Memory B cell (primary cell): ENCODE data around the gene FANCG.

Experiments
- ATAC-seq: fragments of 150-1000 bp; cut with Tn5 transposase; 2 replicates; pipeline ENCODE4 v1.10.0; 2021; ENCODE audit warnings: low read depth, mild to moderate bottlenecking, moderate library complexity
- DNase-seq, 2 donors: peaks; one replicate each; pipeline ENCODE4 v3.0.0; 2022; ENCODE audit warnings: low spot score in 2 of 2
- H3K27ac Mint-ChIP-seq: one replicate; pipeline ENCODE4 v1.8.0; 2022; ENCODE audit warnings: mild to moderate bottlenecking, moderate library complexity, mixed read lengths
- H3K27me3 Mint-ChIP-seq: one replicate; pipeline ENCODE4 v1.8.0; 2022; ENCODE audit warnings: mixed read lengths
- H3K36me3 Mint-ChIP-seq: one replicate; pipeline ENCODE4 v1.8.0; 2022; ENCODE audit warnings: mild to moderate bottlenecking, mixed read lengths
- H3K4me1 Mint-ChIP-seq: one replicate; pipeline ENCODE4 v1.8.0; 2022; ENCODE audit warnings: mixed read lengths
- H3K4me3 Mint-ChIP-seq: one replicate; pipeline ENCODE4 v1.8.0; 2022; ENCODE audit warnings: mild to moderate bottlenecking, moderate library complexity, mixed read lengths
- H3K9me3 Mint-ChIP-seq: one replicate; pipeline ENCODE4 v1.8.0; 2022; ENCODE audit warnings: mixed read lengths

The FANCG gene

GRCh38 chr9:35060548-35061207, 19.1 kb downstream of the FANCG start:
- Mint-ChIP-seq H3K27ac (no peak overlapping the region), H3K4me3 (no peak overlapping the region), H3K9me3 (no peaks in the 10 kb centered on the region), H3K27me3 (no peaks in the 10 kb centered on the region), H3K36me3 (peaks cover 57% of the 10 kb centered on the region), H3K4me1 (no peaks in the 10 kb centered on the region)
- no peak for ATAC-seq
- DNase-seq = no peak

GRCh38 chr9:35059438-35059837, 20.3 kb downstream of the FANCG start:
- H3K27me3 Mint-ChIP-seq = no peaks in the 10 kb centered on the region
- H3K4me1 Mint-ChIP-seq = no peaks in the 10 kb centered on the region
- peaks cover 57% of the 10 kb centered on the region for H3K36me3 Mint-ChIP-seq
- H3K4me3 Mint-ChIP-seq = no peak overlapping the region
- no peak overlapping the region for H3K27ac Mint-ChIP-seq
- ATAC-seq (no peak), DNase-seq (no peak)
- H3K9me3 Mint-ChIP-seq = no peaks in the 10 kb centered on the region

- Mint-ChIP-seq H3K27ac (no peak overlapping the region), H3K36me3 (peaks cover 48% of the 10 kb centered on the region), H3K4me3 (no peak overlapping the region), H3K4me1 (peaks cover 2% of the 10 kb centered on the region), H3K27me3 (no peaks in the 10 kb centered on the region), H3K9me3 (no peaks in the 10 kb centered on the region)
- no peak for ATAC-seq
- DNase-seq = no peak
Observed at GRCh38 chr9:35057271-35057620, 22.5 kb downstream of the FANCG start.

GRCh38 chr9:35056571-35057270, 23.0 kb downstream of the FANCG start:
- peak overlapping the region; percentile 14 for H3K27ac Mint-ChIP-seq
- peaks cover 2% of the 10 kb centered on the region for H3K4me1 Mint-ChIP-seq
- ATAC-seq = no peak
- no peak for DNase-seq
- H3K4me3 Mint-ChIP-seq = no peak overlapping the region
- no peaks in the 10 kb centered on the region for H3K27me3 Mint-ChIP-seq
- peaks cover 45% of the 10 kb centered on the region for H3K36me3 Mint-ChIP-seq
- no peaks in the 10 kb centered on the region for H3K9me3 Mint-ChIP-seq

- H3K27ac Mint-ChIP-seq = peak overlapping the region; percentile 77
- H3K36me3 Mint-ChIP-seq = peaks cover 37% of the 10 kb centered on the region
- no peak for ATAC-seq
- no peak overlapping the region for H3K4me3 Mint-ChIP-seq
- H3K27me3 Mint-ChIP-seq = no peaks in the 10 kb centered on the region
- peaks cover 7% of the 10 kb centered on the region for H3K4me1 Mint-ChIP-seq
- H3K9me3 Mint-ChIP-seq = no peaks in the 10 kb centered on the region
- no peak for DNase-seq
Observed at GRCh38 chr9:35054871-35055644, 24.7 kb downstream of the FANCG start.

- Mint-ChIP-seq H3K9me3 (no peaks in the 10 kb centered on the region), H3K27me3 (no peaks in the 10 kb centered on the region), H3K4me3 (no peak overlapping the region), H3K36me3 (peaks cover 32% of the 10 kb centered on the region), H3K27ac (peak overlapping the region; percentile 77), H3K4me1 (peaks cover 7% of the 10 kb centered on the region)
- DNase-seq = no peak
- ATAC-seq = no peak
Observed at GRCh38 chr9:35054185-35054835, 25.4 kb downstream of the FANCG start.

- no peak overlapping the region for H3K4me3 Mint-ChIP-seq
- peaks cover 7% of the 10 kb centered on the region for H3K4me1 Mint-ChIP-seq
- peaks cover 19% of the 10 kb centered on the region for H3K36me3 Mint-ChIP-seq
- no peak overlapping the region for H3K27ac Mint-ChIP-seq
- peak; percentile 88 for ATAC-seq
- no peaks in the 10 kb centered on the region for H3K27me3 Mint-ChIP-seq
- peak; percentile 35 to 40 for DNase-seq
- H3K9me3 Mint-ChIP-seq = no peaks in the 10 kb centered on the region
Observed at GRCh38 chr9:35051069-35051967, 28.4 kb downstream of the FANCG start.

- H3K4me3 Mint-ChIP-seq = no peak overlapping the region
- peaks cover 11% of the 10 kb centered on the region for H3K4me1 Mint-ChIP-seq
- no peak overlapping the region for H3K27ac Mint-ChIP-seq
- peaks cover 20% of the 10 kb centered on the region for H3K36me3 Mint-ChIP-seq
- no peaks in the 10 kb centered on the region for H3K27me3 Mint-ChIP-seq
- no peak for DNase-seq
- no peaks in the 10 kb centered on the region for H3K9me3 Mint-ChIP-seq
- no peak for ATAC-seq
Observed at GRCh38 chr9:35048511-35048910, 31.2 kb downstream of the FANCG start.

- Mint-ChIP-seq H3K4me3 (no peak overlapping the region), H3K27me3 (no peaks in the 10 kb centered on the region), H3K9me3 (no peaks in the 10 kb centered on the region), H3K27ac (no peak overlapping the region), H3K36me3 (peaks cover 24% of the 10 kb centered on the region), H3K4me1 (peaks cover 13% of the 10 kb centered on the region)
- no peak for ATAC-seq
- DNase-seq = no peak
Observed at GRCh38 chr9:35044071-35044470, 35.7 kb downstream of the FANCG start.

GRCh38 chr9:35042891-35043545, 36.7 kb downstream of the FANCG start:
- DNase-seq (no peak), ATAC-seq (no peak)
- Mint-ChIP-seq H3K36me3 (peaks cover 17% of the 10 kb centered on the region), H3K4me1 (peaks cover 13% of the 10 kb centered on the region), H3K27ac (no peak overlapping the region), H3K4me3 (no peak overlapping the region), H3K9me3 (no peaks in the 10 kb centered on the region), H3K27me3 (no peaks in the 10 kb centered on the region)

- H3K36me3 Mint-ChIP-seq = peaks cover 17% of the 10 kb centered on the region
- H3K27me3 Mint-ChIP-seq = no peaks in the 10 kb centered on the region
- peaks cover 13% of the 10 kb centered on the region for H3K4me1 Mint-ChIP-seq
- no peak overlapping the region for H3K27ac Mint-ChIP-seq
- H3K9me3 Mint-ChIP-seq = no peaks in the 10 kb centered on the region
- no peak overlapping the region for H3K4me3 Mint-ChIP-seq
- DNase-seq (no peak), ATAC-seq (no peak)
Observed at GRCh38 chr9:35042081-35042604, 37.6 kb downstream of the FANCG start.

GRCh38 chr9:35035851-35036701, 43.7 kb downstream of the FANCG start:
- peaks cover 10% of the 10 kb centered on the region for H3K36me3 Mint-ChIP-seq
- DNase-seq (no peak), ATAC-seq (peak; percentile 56)
- no peaks in the 10 kb centered on the region for H3K27me3 Mint-ChIP-seq
- H3K4me1 Mint-ChIP-seq = peaks cover 16% of the 10 kb centered on the region
- no peaks in the 10 kb centered on the region for H3K9me3 Mint-ChIP-seq
- H3K27ac Mint-ChIP-seq = peak overlapping the region; percentile 30
- H3K4me3 Mint-ChIP-seq = peak overlapping the region; percentile 72
